K562 (cell line): Measurements from ENCODE around the gene RABL3. TPM values are rescaled to one million over a fixed set of nuclear protein-coding genes. Genes with fewer than 3 reads are reported as not detected.

Experiments
- ATAC-seq: fragments of 200-7000 bp; cut with Tn5 transposase; 3 replicates; pipeline ENCODE4 v1.9.1; 2020; ENCODE audit warnings: moderate library complexity
- BruUV-seq: library from RNA; stranded (reverse); fragments of 400-500 nt; replicated peaks from 2 replicates; lab custom pipeline; 2021; lab: Mats Ljungman, UMichigan
- CTCF ChIA-PET: fragments of 300-600 bp; formaldehyde crosslinking; extraction: SDS; loops from one replicate; lab custom pipeline; 2021; ENCODE audit warnings: low intra/inter-chr PET ratio; lab: Yijun Ruan, JAX
- POLR2A ChIA-PET: fragments of 300-600, 350-650 bp; sonication (Branson Sonifier 250); formaldehyde crosslinking; extraction: SDS; loops from one replicate; lab custom pipeline; 2021; ENCODE audit warnings: antibody characterized with exemption, inconsistent platforms; lab: Yijun Ruan, JAX
- DNase-seq, 4 experiments: peaks; one replicate each; pipeline versions ENCODE4 v3.0.0 to v3.0.0-alpha.2; 2011 to 2018; ENCODE audit warnings: low spot score in 3 of 4, mixed read lengths in 3 of 4; ENCODE audit errors: extremely low read depth in 1 of 4
- FAIRE-seq: peaks from 2 replicates; lab custom pipeline; 2011; peaks lifted over from hg19 to GRCh38; lab: Jason Lieb, UNC
- H2AFZ ChIP-seq: 2 replicates; pipeline ENCODE4 v1.6.0; 2011; ENCODE audit warnings: low read depth, low read length, control low read depth, inconsistent platforms
- H3K27ac ChIP-seq: fragments of 200-600 bp; 3 replicates; pipeline ENCODE4 v1.8.0; 2011; ENCODE audit warnings: low read depth, mild to moderate bottlenecking, control low read depth, inconsistent platforms, low read length, moderate library complexity, mixed read lengths; ENCODE audit errors: extremely low read depth
- H3K27me3 ChIP-seq, 2 experiments: fragments of 300-600 bp in 1 of 2; 2 replicates in 1 of 2; 3 replicates in 1 of 2; pipeline versions ENCODE4 v1.6.0 to v1.8.0; 2011; ENCODE audit warnings: inconsistent platforms in 2 of 2, low read length in 2 of 2, mild to moderate bottlenecking in 1 of 2, mixed read lengths in 1 of 2, moderate library complexity in 1 of 2; ENCODE audit not compliant: control insufficient read depth in 2 of 2, insufficient read depth in 2 of 2
- H3K36me3 ChIP-seq: fragments of 300-600 bp; 3 replicates; pipeline ENCODE4 v1.8.0; 2011; ENCODE audit warnings: mild to moderate bottlenecking, low read length, inconsistent platforms; ENCODE audit not compliant: control insufficient read depth, insufficient read depth
- H3K4me1 ChIP-seq, 2 experiments: fragments of 200-600 bp in 1 of 2; replicated peaks in 1 of 2; 2 replicates in 1 of 2; 3 replicates in 1 of 2; pipeline versions ENCODE4 v1.5.1 to v1.8.0; 2011; ENCODE audit warnings: inconsistent platforms in 2 of 2, low read length in 2 of 2, mild to moderate bottlenecking in 1 of 2, mixed read lengths in 1 of 2, moderate library complexity in 1 of 2; ENCODE audit not compliant: control insufficient read depth in 2 of 2, insufficient read depth in 2 of 2
- H3K4me2 ChIP-seq: 2 replicates; pipeline ENCODE4 v1.6.1; 2011; ENCODE audit warnings: low read length, control low read depth, inconsistent platforms, mixed read lengths; ENCODE audit not compliant: insufficient read depth
- H3K4me3 ChIP-seq: fragments of 200-600 bp; sonication (generic), shearing (Covaris generic); 2 replicates; pipeline ENCODE4 v1.5.1; 2016; ENCODE audit warnings: control low read depth, inconsistent platforms
- H3K79me2 ChIP-seq: fragments of 200-600 bp; 3 replicates; pipeline ENCODE4 v1.8.0; 2011; ENCODE audit warnings: low read length, inconsistent platforms; ENCODE audit not compliant: control insufficient read depth, insufficient read depth
- H3K9ac ChIP-seq, 2 experiments: 2 replicates each; pipeline versions ENCODE4 v1.6.0 to v1.6.1; 2011; ENCODE audit warnings: low read depth in 2 of 2, low read length in 2 of 2, control low read depth in 1 of 2, inconsistent platforms in 1 of 2, mild to moderate bottlenecking in 1 of 2, mixed read lengths in 1 of 2; ENCODE audit not compliant: insufficient read depth in 1 of 2
- H3K9me1 ChIP-seq: one replicate; pipeline ENCODE4 v1.6.0; 2011; ENCODE audit warnings: inconsistent platforms, mild to moderate bottlenecking, low read length, moderate library complexity; ENCODE audit not compliant: control insufficient read depth, insufficient read depth
- H3K9me3 ChIP-seq: replicated peaks from 2 replicates; pipeline ENCODE4 v1.5.1; 2011; ENCODE audit warnings: low read depth, low read length, inconsistent platforms; ENCODE audit not compliant: control insufficient read depth, insufficient read depth
- H4K20me1 ChIP-seq: replicated peaks from 2 replicates; pipeline ENCODE4 v1.6.1; 2011; ENCODE audit warnings: low read length, inconsistent platforms, mixed read lengths; ENCODE audit not compliant: control insufficient read depth, insufficient read depth
- CC2D1A ChIP-seq: fragments of 450-650 bp; IDR thresholded peaks from 2 replicates; pipeline ENCODE4 v1.6.1; 2017; ENCODE audit warnings: mild to moderate bottlenecking
- CXXC5 ChIP-seq: fragments of 250-450 bp; sonication (Bioruptor Pico); IDR thresholded peaks from 2 replicates; pipeline ENCODE4 v1.8.0; 2022; ENCODE audit warnings: inconsistent platforms, mild to moderate bottlenecking, moderate library complexity
- ETV1 ChIP-seq: fragments of 450-650 bp; conservative IDR thresholded peaks from 2 replicates; pipeline ENCODE4 v1.6.1; 2016; ENCODE audit warnings: missing genetic modification characterization, control low read depth, low read depth, missing compliant biosample characterization
- HSF4 ChIP-seq: fragments of 250-450 bp; sonication (Bioruptor Pico); IDR thresholded peaks from 2 replicates; pipeline ENCODE4 v2.1.2; 2022; ENCODE audit warnings: mild to moderate bottlenecking, moderate library complexity, borderline replicate concordance
- KDM1A ChIP-seq, 2 experiments: fragments of 450-650 bp; IDR thresholded peaks; 2 replicates each; pipeline ENCODE4 v1.6.1; 2016; ENCODE audit warnings: mild to moderate bottlenecking in 2 of 2
- OTX1 ChIP-seq: fragments of 450-650 bp; formaldehyde crosslinking; IDR thresholded peaks from 2 replicates; pipeline ENCODE4 v1.4.0; 2022; ENCODE audit warnings: mild to moderate bottlenecking
- PML ChIP-seq: IDR thresholded peaks from 2 replicates; pipeline ENCODE4 v1.6.1; 2012; ENCODE audit warnings: low read length, inconsistent platforms
- STAT5B ChIP-seq: fragments of 250-450 bp; sonication (Bioruptor Pico); IDR thresholded peaks from 2 replicates; pipeline ENCODE4 v1.8.0; 2021; ENCODE audit warnings: mild to moderate bottlenecking, inconsistent platforms
- SUPT5H ChIP-seq: fragments of 450-650 bp; IDR thresholded peaks from 2 replicates; pipeline ENCODE4 v1.6.1; 2016
- ZBTB7A ChIP-seq: IDR thresholded peaks from 2 replicates; pipeline ENCODE4 v1.6.1; 2011; ENCODE audit warnings: low read depth, mild to moderate bottlenecking, low read length, moderate library complexity, borderline replicate concordance; ENCODE audit not compliant: control insufficient read depth
- whole genome bisulfite sequencing: fragments of 100-300 bp; shearing (Covaris generic); methylation state at CpG from one replicate; pipeline ENCODE4 v1.1.6; 2016; ENCODE audit warnings: low coverage, mixed read lengths; ENCODE audit not compliant: insufficient coverage; ENCODE audit errors: missing lambda C conversion rate; 5-methylcytosine and 5-hydroxymethylcytosine counted together
- in situ Hi-C: fragments of 300-500 bp; cut with MboI; formaldehyde crosslinking; loops from 4 replicates; pipeline ENCODE4 v1.15.0; 2018; ENCODE audit warnings: inconsistent platforms, mixed read lengths
- intact Hi-C: fragments of 100-400 bp; cut with micrococcal nuclease; formaldehyde crosslinking; loops from 2 replicates; pipeline ENCODE4 v1.14.2; 2022
- polyA plus RNA-seq, 8 experiments: library from polyadenylated mRNA; depleted of rRNA in 4 of 8; stranded (reverse) in 5 of 8; unstranded in 3 of 8; fragments of >200 nt; fragmentation: Nextera tagmentation in 2 of 8; fragmentation: Illumina TruSeq in 1 of 8; extraction: Ambion mirVana in 2 of 8; extraction: Trizol in 1 of 8; gene quantifications; 2 replicates each; pipeline versions ENCODE4 v1.2.1 to v1.2.3, GENCODE V29; 2011 to 2014; ENCODE audit warnings: inconsistent platforms in 1 of 8, missing spikeins in 1 of 8
- total RNA-seq, 7 experiments: library from RNA; depleted of rRNA in 6 of 7; stranded (reverse); fragments of >200 nt in 6 of 7; fragmentation: Illumina TruSeq in 2 of 7; extraction: Trizol in 2 of 7; gene quantifications; 2 replicates each; pipeline versions ENCODE4 v1.2.1 to v1.2.3, GENCODE V29; 2011 to 2021; ENCODE audit warnings: low replicate concordance in 1 of 7
- TF ChIP-seq, protein P1 (sequence below): fragments of 450-650 bp; IDR thresholded peaks from 2 replicates; pipeline ENCODE4 v1.6.1; 2018; ENCODE audit warnings: mild to moderate bottlenecking, low read depth; ENCODE audit not compliant: partially characterized antibody
- TF ChIP-seq, protein P2 (sequence below): fragments of 250-450 bp; sonication (Bioruptor Pico); IDR thresholded peaks from 2 replicates; pipeline ENCODE4 v1.5.1; 2021; ENCODE audit warnings: mild to moderate bottlenecking

RABL3 gene
- total and polyA plus RNA-seq, 9 of the 15 experiments (the other 6 are each of a cell fraction or from before 2014, with no cell fraction given) = 6.5 to 30.7 (median 12.3) TPM

DNA sequence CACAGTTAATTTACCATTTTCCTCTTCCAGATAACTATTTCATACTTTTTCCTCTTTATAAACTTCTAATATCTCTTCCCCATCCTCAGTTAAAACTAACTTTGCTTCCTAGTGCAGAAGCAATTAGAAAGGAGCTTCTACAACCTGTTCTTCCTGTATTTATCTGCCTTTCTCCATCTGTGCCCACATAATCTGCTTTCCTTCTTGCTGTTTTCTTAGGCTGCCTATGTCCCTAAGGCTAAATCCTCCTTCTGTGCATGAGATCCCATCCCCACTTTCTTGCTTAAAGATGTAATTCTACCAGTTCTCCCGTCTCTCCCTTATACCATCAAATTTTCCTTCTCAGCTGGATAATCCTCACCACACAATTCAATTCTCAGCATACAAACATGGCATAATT, 31.9 kb downstream of the RABL3 start:
- H3K27ac ChIP-seq = no peak overlapping the region
- no peak for FAIRE-seq

DNA sequence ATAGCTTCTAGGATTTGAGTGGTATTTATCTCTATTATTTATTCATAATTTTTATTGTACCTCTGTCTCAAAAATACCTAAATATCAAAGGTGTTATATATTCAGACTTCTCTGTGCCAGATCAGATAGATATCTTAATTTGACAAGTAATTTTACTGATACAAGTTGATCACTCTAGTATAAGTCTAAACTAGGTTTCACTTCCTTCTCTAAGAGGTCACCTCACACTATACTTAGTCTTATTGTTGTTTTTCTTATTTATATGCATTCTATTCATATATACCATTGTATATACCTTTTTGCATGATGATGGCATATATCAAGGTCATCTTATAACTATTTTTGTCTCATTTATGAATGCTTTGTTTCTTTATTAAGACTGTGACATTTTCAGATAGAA, 33.9 kb downstream of the RABL3 start:
- H3K4me1 ChIP-seq = no peaks in the 10 kb centered on the region
- H3K9me3 ChIP-seq = no peaks in the 10 kb centered on the region
- H3K79me2 ChIP-seq = no peaks in the 10 kb centered on the region
- intact Hi-C loops = no loop called here
- in situ Hi-C loops = no loop called here
- no peaks in the 10 kb centered on the region for H4K20me1 ChIP-seq
- ATAC-seq = no peak
- no peaks in the 10 kb centered on the region for H3K9me1 ChIP-seq
- no peak for FAIRE-seq
- no peaks in the 10 kb centered on the region for H3K36me3 ChIP-seq
- no TSS peak for BruUV-seq
- H3K9ac ChIP-seq = no peak overlapping the region
- DNase-seq = no peak
- no peak overlapping the region for H2AFZ ChIP-seq
- H3K27ac ChIP-seq = no peak overlapping the region
- ChIA-PET POLR2A (interaction anchor here (1.8 kb wide), 1 partner anchor 11 kb away, joined by 4 read pairs; no protein-coding TSS in a partner anchor), CTCF (no interaction called here)
- H3K4me2 ChIP-seq = no peak overlapping the region
- no peak overlapping the region for H3K4me3 ChIP-seq
- TF ChIP-seq CXXC5 (CRISPR knock-in tag) (no peak), CC2D1A (no peak), SUPT5H (no peak), HSF4 (no peak), ETV1 (no peak), PML (no peak), KDM1A (IDR thresholded peaks at IDR 0.05) (no peak), OTX1 (CRISPR knock-in tag) (no peak), ZBTB7A (no peak)
- TF ChIP-seq, protein P1, sequence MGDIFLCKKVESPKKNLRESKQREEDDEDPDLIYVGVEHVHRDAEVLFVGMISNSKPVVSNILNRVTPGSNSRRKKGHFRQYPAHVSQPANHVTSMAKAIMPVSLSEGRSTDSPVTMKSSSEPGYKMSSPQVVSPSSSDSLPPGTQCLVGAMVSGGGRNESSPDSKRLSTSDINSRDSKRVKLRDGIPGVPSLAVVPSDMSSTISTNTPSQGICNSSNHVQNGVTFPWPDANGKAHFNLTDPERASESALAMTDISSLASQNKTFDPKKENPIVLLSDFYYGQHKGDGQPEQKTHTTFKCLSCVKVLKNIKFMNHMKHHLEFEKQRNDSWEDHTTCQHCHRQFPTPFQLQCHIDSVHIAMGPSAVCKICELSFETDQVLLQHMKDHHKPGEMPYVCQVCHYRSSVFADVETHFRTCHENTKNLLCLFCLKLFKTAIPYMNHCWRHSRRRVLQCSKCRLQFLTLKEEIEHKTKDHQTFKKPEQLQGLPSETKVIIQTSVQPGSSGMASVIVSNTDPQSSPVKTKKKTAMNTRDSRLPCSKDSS = no peak
- no peaks in the 10 kb centered on the region for H3K27me3 ChIP-seq

More for the DNA sequence above, 31.9 kb downstream of the RABL3 start:
- no peaks in the 10 kb centered on the region for H4K20me1 ChIP-seq
- no peaks in the 10 kb centered on the region for H3K27me3 ChIP-seq
- ATAC-seq = no peak
- no peak overlapping the region for H3K4me3 ChIP-seq
- TF ChIP-seq STAT5B (CRISPR knock-in tag) = no peak
- TF ChIP-seq, protein P2, sequence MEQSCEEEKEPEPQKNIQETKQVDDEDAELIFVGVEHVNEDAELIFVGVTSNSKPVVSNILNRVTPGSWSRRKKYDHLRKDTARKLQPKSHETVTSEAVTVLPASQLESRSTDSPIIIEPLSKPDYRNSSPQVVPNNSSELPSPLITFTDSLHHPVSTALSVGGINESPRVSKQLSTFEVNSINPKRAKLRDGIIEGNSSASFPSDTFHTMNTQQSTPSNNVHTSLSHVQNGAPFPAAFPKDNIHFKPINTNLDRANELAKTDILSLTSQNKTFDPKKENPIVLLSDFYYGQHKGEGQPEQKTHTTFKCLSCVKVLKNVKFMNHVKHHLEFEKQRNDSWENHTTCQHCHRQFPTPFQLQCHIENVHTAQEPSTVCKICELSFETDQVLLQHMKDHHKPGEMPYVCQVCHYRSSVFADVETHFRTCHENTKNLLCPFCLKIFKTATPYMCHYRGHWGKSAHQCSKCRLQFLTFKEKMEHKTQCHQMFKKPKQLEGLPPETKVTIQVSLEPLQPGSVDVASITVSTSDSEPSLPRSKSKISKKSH (CRISPR knock-in tag) = no peak
- ChIA-PET POLR2A (interaction anchor here (0.7 kb wide), 1 partner anchor 283 kb away, joined by 3 read pairs; no protein-coding TSS in a partner anchor), CTCF (no interaction called here)
- H3K9me1 ChIP-seq = no peaks in the 10 kb centered on the region
- no peak overlapping the region for H2AFZ ChIP-seq
- no peaks in the 10 kb centered on the region for H3K9me3 ChIP-seq
- in situ Hi-C loops = no loop called here
- intact Hi-C loops = no loop called here
- DNase-seq = no peak
- H3K4me2 ChIP-seq = no peak overlapping the region
- no peaks in the 10 kb centered on the region for H3K36me3 ChIP-seq
- H3K4me1 ChIP-seq = no peaks in the 10 kb centered on the region
- BruUV-seq = no TSS peak
- H3K9ac ChIP-seq = no peak overlapping the region
- 20% methylated on average over 1 of the region's 1 CpG for WGBS
- H3K79me2 ChIP-seq = no peaks in the 10 kb centered on the region
